K562 (cell line): ENCODE results near the gene HADH. TPM values are rescaled to one million over a fixed set of nuclear protein-coding genes. Genes with fewer than 3 reads are reported as not detected.

Source experiments
- ATAC-seq: fragments of 200-7000 bp; cut with Tn5 transposase; 3 replicates; pipeline ENCODE4 v1.9.1; 2020; ENCODE audit warnings: moderate library complexity
- BruUV-seq: library from RNA; stranded (reverse); fragments of 400-500 nt; replicated peaks from 2 replicates; lab custom pipeline; 2021; lab: Mats Ljungman, UMichigan
- CTCF ChIA-PET: fragments of 300-600 bp; formaldehyde crosslinking; extraction: SDS; loops from one replicate; lab custom pipeline; 2021; ENCODE audit warnings: low intra/inter-chr PET ratio; lab: Yijun Ruan, JAX
- POLR2A ChIA-PET: fragments of 300-600, 350-650 bp; sonication (Branson Sonifier 250); formaldehyde crosslinking; extraction: SDS; loops from one replicate; lab custom pipeline; 2021; ENCODE audit warnings: antibody characterized with exemption, inconsistent platforms; lab: Yijun Ruan, JAX
- DNase-seq, 4 experiments: peaks; one replicate each; pipeline versions ENCODE4 v3.0.0 to v3.0.0-alpha.2; 2011 to 2018; ENCODE audit warnings: low spot score in 3 of 4, mixed read lengths in 3 of 4; ENCODE audit errors: extremely low read depth in 1 of 4
- FAIRE-seq: peaks from 2 replicates; lab custom pipeline; 2011; peaks lifted over from hg19 to GRCh38; lab: Jason Lieb, UNC
- H2AFZ ChIP-seq: 2 replicates; pipeline ENCODE4 v1.6.0; 2011; ENCODE audit warnings: low read depth, low read length, control low read depth, inconsistent platforms
- H3K27ac ChIP-seq: fragments of 200-600 bp; 3 replicates; pipeline ENCODE4 v1.8.0; 2011; ENCODE audit warnings: low read depth, mild to moderate bottlenecking, control low read depth, inconsistent platforms, low read length, moderate library complexity, mixed read lengths; ENCODE audit errors: extremely low read depth
- H3K27me3 ChIP-seq, 2 experiments: fragments of 300-600 bp in 1 of 2; 2 replicates in 1 of 2; 3 replicates in 1 of 2; pipeline versions ENCODE4 v1.6.0 to v1.8.0; 2011; ENCODE audit warnings: inconsistent platforms in 2 of 2, low read length in 2 of 2, mild to moderate bottlenecking in 1 of 2, mixed read lengths in 1 of 2, moderate library complexity in 1 of 2; ENCODE audit not compliant: control insufficient read depth in 2 of 2, insufficient read depth in 2 of 2
- H3K36me3 ChIP-seq: fragments of 300-600 bp; 3 replicates; pipeline ENCODE4 v1.8.0; 2011; ENCODE audit warnings: mild to moderate bottlenecking, low read length, inconsistent platforms; ENCODE audit not compliant: control insufficient read depth, insufficient read depth
- H3K4me1 ChIP-seq, 2 experiments: fragments of 200-600 bp in 1 of 2; replicated peaks in 1 of 2; 2 replicates in 1 of 2; 3 replicates in 1 of 2; pipeline versions ENCODE4 v1.5.1 to v1.8.0; 2011; ENCODE audit warnings: inconsistent platforms in 2 of 2, low read length in 2 of 2, mild to moderate bottlenecking in 1 of 2, mixed read lengths in 1 of 2, moderate library complexity in 1 of 2; ENCODE audit not compliant: control insufficient read depth in 2 of 2, insufficient read depth in 2 of 2
- H3K4me2 ChIP-seq: 2 replicates; pipeline ENCODE4 v1.6.1; 2011; ENCODE audit warnings: low read length, control low read depth, inconsistent platforms, mixed read lengths; ENCODE audit not compliant: insufficient read depth
- H3K4me3 ChIP-seq: fragments of 200-600 bp; sonication (generic), shearing (Covaris generic); 2 replicates; pipeline ENCODE4 v1.5.1; 2016; ENCODE audit warnings: control low read depth, inconsistent platforms
- H3K79me2 ChIP-seq: fragments of 200-600 bp; 3 replicates; pipeline ENCODE4 v1.8.0; 2011; ENCODE audit warnings: low read length, inconsistent platforms; ENCODE audit not compliant: control insufficient read depth, insufficient read depth
- H3K9ac ChIP-seq, 2 experiments: 2 replicates each; pipeline versions ENCODE4 v1.6.0 to v1.6.1; 2011; ENCODE audit warnings: low read depth in 2 of 2, low read length in 2 of 2, control low read depth in 1 of 2, inconsistent platforms in 1 of 2, mild to moderate bottlenecking in 1 of 2, mixed read lengths in 1 of 2; ENCODE audit not compliant: insufficient read depth in 1 of 2
- H3K9me1 ChIP-seq: one replicate; pipeline ENCODE4 v1.6.0; 2011; ENCODE audit warnings: inconsistent platforms, mild to moderate bottlenecking, low read length, moderate library complexity; ENCODE audit not compliant: control insufficient read depth, insufficient read depth
- H3K9me3 ChIP-seq: replicated peaks from 2 replicates; pipeline ENCODE4 v1.5.1; 2011; ENCODE audit warnings: low read depth, low read length, inconsistent platforms; ENCODE audit not compliant: control insufficient read depth, insufficient read depth
- H4K20me1 ChIP-seq: replicated peaks from 2 replicates; pipeline ENCODE4 v1.6.1; 2011; ENCODE audit warnings: low read length, inconsistent platforms, mixed read lengths; ENCODE audit not compliant: control insufficient read depth, insufficient read depth
- AFF1 ChIP-seq, 2 experiments: fragments of 450-650 bp; IDR thresholded peaks; 2 replicates each; pipeline ENCODE4 v1.6.1; 2018; ENCODE audit warnings: mild to moderate bottlenecking in 2 of 2, low read depth in 1 of 2; ENCODE audit not compliant: partially characterized antibody in 2 of 2
- FOXM1 ChIP-seq, 2 experiments: fragments of 450-650 bp in 1 of 2; sonication (generic) in 1 of 2; formaldehyde crosslinking in 1 of 2; IDR thresholded peaks; 2 replicates each; pipeline versions ENCODE4 v1.6.1 to v1.9.0; 2017 to 2022; ENCODE audit warnings: low read depth in 2 of 2, mild to moderate bottlenecking in 2 of 2, missing genetic modification reagents in 1 of 2, moderate library complexity in 1 of 2
- HDAC1 ChIP-seq, 2 experiments: fragments of 450-650 bp; IDR thresholded peaks; 2 replicates each; pipeline ENCODE4 v1.6.1; 2016 to 2017; ENCODE audit warnings: inconsistent platforms in 1 of 2, mild to moderate bottlenecking in 1 of 2, moderate library complexity in 1 of 2
- MEIS2 ChIP-seq: fragments of 450-650 bp; IDR thresholded peaks from 2 replicates; pipeline ENCODE4 v1.6.1; 2014; ENCODE audit warnings: mild to moderate bottlenecking; ENCODE audit not compliant: partially characterized antibody
- NR2C2 ChIP-seq, 2 experiments: fragments of 200-800 bp in 1 of 2; sonication (Bioruptor generic) in 1 of 2; sonication (generic) in 1 of 2; formaldehyde crosslinking in 1 of 2; IDR thresholded peaks; 2 replicates each; pipeline versions ENCODE4 v1.6.1 to v1.8.0; 2016 to 2022; ENCODE audit warnings: mild to moderate bottlenecking in 1 of 2, missing compliant biosample characterization in 1 of 2, missing genetic modification characterization in 1 of 2, missing genetic modification reagents in 1 of 2
- POLR2AphosphoS5 ChIP-seq: IDR thresholded peaks from 2 replicates; pipeline ENCODE4 v1.6.1; 2011; ENCODE audit warnings: mild to moderate bottlenecking, low read depth, low read length, moderate library complexity; ENCODE audit not compliant: control insufficient read depth, insufficient read depth
- PYGO2 ChIP-seq: fragments of 450-650 bp; IDR thresholded peaks from 2 replicates; pipeline ENCODE4 v1.6.1; 2016; ENCODE audit warnings: mild to moderate bottlenecking, missing genetic modification characterization, moderate library complexity, missing compliant biosample characterization
- SMAD1 ChIP-seq: fragments of 150-350 bp; IDR thresholded peaks from 2 replicates; pipeline ENCODE4 v1.6.1; 2014; ENCODE audit warnings: low read length, low read depth; ENCODE audit not compliant: partially characterized antibody
- SNIP1 ChIP-seq: fragments of 450-650 bp; IDR thresholded peaks from 2 replicates; pipeline ENCODE4 v1.7.1; 2017; ENCODE audit warnings: low read depth, mild to moderate bottlenecking
- STAT5A ChIP-seq: IDR thresholded peaks from 2 replicates; pipeline ENCODE4 v1.6.1; 2012; ENCODE audit warnings: low read length, inconsistent platforms, borderline replicate concordance
- YY1 ChIP-seq, 3 experiments: IDR thresholded peaks; 2 replicates each; pipeline ENCODE4 v1.6.1; 2011; ENCODE audit warnings: low read length in 2 of 3, mild to moderate bottlenecking in 2 of 3, moderate library complexity in 2 of 3, borderline replicate concordance in 1 of 3, control low read depth in 1 of 3, low read depth in 1 of 3; ENCODE audit not compliant: insufficient read depth in 3 of 3, insufficient replicate concordance in 2 of 3, control insufficient read depth in 1 of 3, insufficient read length in 1 of 3; ENCODE audit errors: extremely low read depth in 1 of 3
- ZNF445 ChIP-seq: fragments of 250-450 bp; sonication (Bioruptor Pico); IDR thresholded peaks from 2 replicates; pipeline ENCODE4 v1.4.0; 2020; ENCODE audit warnings: low read depth, mild to moderate bottlenecking, moderate library complexity
- ZNF699 ChIP-seq: fragments of 250-450 bp; sonication (Bioruptor Pico); IDR thresholded peaks from 2 replicates; pipeline ENCODE4 v1.8.0; 2021; ENCODE audit warnings: mild to moderate bottlenecking, moderate library complexity; ENCODE audit not compliant: insufficient replicate concordance
- WGBS: fragments of 100-300 bp; shearing (Covaris generic); methylation state at CpG from one replicate; pipeline ENCODE4 v1.1.6; 2016; ENCODE audit warnings: low coverage, mixed read lengths; ENCODE audit not compliant: insufficient coverage; ENCODE audit errors: missing lambda C conversion rate; 5-methylcytosine and 5-hydroxymethylcytosine counted together
- in situ Hi-C: fragments of 300-500 bp; cut with MboI; formaldehyde crosslinking; loops from 4 replicates; pipeline ENCODE4 v1.15.0; 2018; ENCODE audit warnings: inconsistent platforms, mixed read lengths
- intact Hi-C: fragments of 100-400 bp; cut with micrococcal nuclease; formaldehyde crosslinking; loops from 2 replicates; pipeline ENCODE4 v1.14.2; 2022
- polyA plus RNA-seq, 8 experiments: library from polyadenylated mRNA; depleted of rRNA in 4 of 8; stranded (reverse) in 5 of 8; unstranded in 3 of 8; fragments of >200 nt; fragmentation: Nextera tagmentation in 2 of 8; fragmentation: Illumina TruSeq in 1 of 8; extraction: Ambion mirVana in 2 of 8; extraction: Trizol in 1 of 8; gene quantifications; 2 replicates each; pipeline versions ENCODE4 v1.2.1 to v1.2.3, GENCODE V29; 2011 to 2014; ENCODE audit warnings: inconsistent platforms in 1 of 8, missing spikeins in 1 of 8
- total RNA-seq, 7 experiments: library from RNA; depleted of rRNA in 6 of 7; stranded (reverse); fragments of >200 nt in 6 of 7; fragmentation: Illumina TruSeq in 2 of 7; extraction: Trizol in 2 of 7; gene quantifications; 2 replicates each; pipeline versions ENCODE4 v1.2.1 to v1.2.3, GENCODE V29; 2011 to 2021; ENCODE audit warnings: low replicate concordance in 1 of 7

The HADH gene
- total and polyA plus RNA-seq, 9 of the 15 experiments (the other 6 are each of a cell fraction or from before 2014, with no cell fraction given) = 9.4 to 73.3 (median 32.8) TPM

GRCh38 chr4:107989162-107989536 is 540 bp upstream of the HADH start (continued):
- TF ChIP-seq ZNF445 (CRISPR knock-in tag) = no peak
- 0 out of 2 replicates have a peak, but pooled peaks have one; percentile 3 for TF ChIP-seq FOXM1 (IDR thresholded peaks at IDR 0.05; ENCODE audit: low read depth)
- TF ChIP-seq FOXM1 (CRISPR knock-in tag; IDR thresholded peaks at IDR 0.05; ENCODE audit: low read depth) = no peak
- no peak for TF ChIP-seq SNIP1
- no peak for TF ChIP-seq NR2C2 (CRISPR knock-in tag; IDR thresholded peaks at IDR 0.05)
- peak; percentile 70; the same call in 1 of the 2 replicates for TF ChIP-seq NR2C2 (tag; IDR thresholded peaks at IDR 0.05)

GRCh38 chr4:107991945-107992630 is 2.4 kb downstream of the HADH start:
- DNase-seq = peak in 2 of 4 experiments; percentile 32 to 40
- peaks cover 76% of the 10 kb centered on the region for H3K79me2 ChIP-seq
- H3K27me3 ChIP-seq = no peaks in the 10 kb centered on the region
- intact Hi-C loops (no loop called here), in situ Hi-C loops (no loop called here)
- peaks cover 12 to 36% of the 10 kb centered on the region in 2 experiments for H3K4me1 ChIP-seq
- H3K36me3 ChIP-seq = peaks cover 16% of the 10 kb centered on the region; the same call in 2 of the 3 replicates
- no peaks in the 10 kb centered on the region for H3K9me3 ChIP-seq
- no peak overlapping the region for H3K9ac ChIP-seq
- ChIA-PET POLR2A (interaction anchor here (0.6 to 1.3 kb wide), 3 partner anchors 12 to 1062 kb away, joined by 3 to 4 read pairs (median 4); no protein-coding TSS in a partner anchor), CTCF (no interaction called here)
- H3K27ac ChIP-seq = no peak overlapping the region
- no TSS peak for BruUV-seq
- FAIRE-seq = peak; percentile 11
- H2AFZ ChIP-seq = no peak overlapping the region
- ATAC-seq = no peak
- no peak overlapping the region for H3K4me3 ChIP-seq
- H3K9me1 ChIP-seq = no peaks in the 10 kb centered on the region
- 31% methylated on average over 3 of the region's 3 CpGs for WGBS
- no peaks in the 10 kb centered on the region; the same call in 1 of the 2 replicates for H4K20me1 ChIP-seq
- H3K4me2 ChIP-seq = no peak overlapping the region
- no peak for TF ChIP-seq AFF1 (IDR thresholded peaks at IDR 0.05; ENCODE audit: low read depth in 1 of 2, partially characterized antibody in 2 of 2)
- TF ChIP-seq ZNF699 (CRISPR knock-in tag) = no peak
- TF ChIP-seq MEIS2 = peak; percentile 44
- TF ChIP-seq POLR2AphosphoS5 = peak; percentile 58; the same call in 1 of the 2 replicates
- no peak for TF ChIP-seq SMAD1
- TF ChIP-seq YY1 (IDR thresholded peaks at IDR 0.05; ENCODE audit: borderline replicate concordance in 1 of 3, control insufficient read depth in 1 of 3, extremely low read depth in 1 of 3, insufficient read depth in 3 of 3, insufficient read length in 1 of 3, insufficient replicate concordance in 2 of 3, low read depth in 1 of 3, low read length in 2 of 3) = no peak
- TF ChIP-seq PYGO2 (tag) = no peak
- peak in 1 of 2 experiments; percentile 97; a peak in 2 of 4 replicates for TF ChIP-seq HDAC1 (IDR thresholded peaks at IDR 0.05)
- peak; percentile 55 for TF ChIP-seq STAT5A
